NAMALWA (cell line): ENCODE data around the gene SAE1.
"Not testable (repeated sequence)": the region's sequence is repeated elsewhere in the genome, so short reads cannot be mapped to it uniquely, and the experiment has no call there.

Source experiments
- DNase-seq: peaks from one replicate; pipeline ENCODE4 v3.0.0-alpha.2; 2015; ENCODE audit warnings: low spot score

SAE1 gene

GRCh38 chr19:47240996-47241918 lies 110.6 kb downstream of the SAE1 start:
- DNase-seq, result peak; percentile 83

DNA sequence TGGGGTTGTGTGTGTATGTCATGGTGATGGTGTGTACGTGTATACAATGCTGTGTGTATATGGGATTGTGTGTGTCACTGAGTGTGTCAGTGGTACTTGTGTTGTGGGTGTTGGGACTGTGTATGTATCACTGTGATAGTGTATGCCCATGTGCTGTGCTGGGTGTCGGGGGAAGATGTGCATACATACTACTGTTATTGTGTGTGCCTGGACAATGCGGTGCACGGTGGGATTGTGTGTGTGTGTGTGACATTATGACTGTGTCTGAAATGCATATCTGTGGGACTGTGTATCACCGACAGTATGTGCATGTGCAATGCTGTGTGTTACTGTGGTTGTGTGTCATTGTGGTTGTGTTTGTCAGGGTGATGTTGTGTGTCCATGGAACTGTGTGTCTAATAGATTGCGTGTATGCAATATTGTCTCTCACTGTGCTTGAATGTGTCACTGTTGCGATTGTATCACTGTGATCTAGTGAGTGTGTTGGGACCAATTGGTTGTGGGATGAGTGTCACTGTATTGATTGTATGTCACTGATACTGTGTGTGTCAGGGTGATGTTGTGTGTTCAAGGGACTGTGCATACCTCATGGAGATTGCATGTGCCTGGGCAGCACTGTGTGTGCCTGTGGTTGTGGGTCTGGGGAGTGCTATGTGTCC lies 111.4 kb downstream of the SAE1 start:
- DNase-seq, result peak; percentile 45

- no peak for DNase-seq
Observed at GRCh38 chr19:47243364-47243775, 112.7 kb downstream of the SAE1 start.

GRCh38 chr19:47243776-47244547 lies 113.3 kb downstream of the SAE1 start:
- peak; percentile 97 for DNase-seq

- peak; percentile 82 for DNase-seq
Observed at GRCh38 chr19:47247308-47247990, 116.8 kb downstream of the SAE1 start.

GRCh38 chr19:47253016-47253415 lies 122.4 kb downstream of the SAE1 start:
- not testable (repeated sequence) for DNase-seq

DNA sequence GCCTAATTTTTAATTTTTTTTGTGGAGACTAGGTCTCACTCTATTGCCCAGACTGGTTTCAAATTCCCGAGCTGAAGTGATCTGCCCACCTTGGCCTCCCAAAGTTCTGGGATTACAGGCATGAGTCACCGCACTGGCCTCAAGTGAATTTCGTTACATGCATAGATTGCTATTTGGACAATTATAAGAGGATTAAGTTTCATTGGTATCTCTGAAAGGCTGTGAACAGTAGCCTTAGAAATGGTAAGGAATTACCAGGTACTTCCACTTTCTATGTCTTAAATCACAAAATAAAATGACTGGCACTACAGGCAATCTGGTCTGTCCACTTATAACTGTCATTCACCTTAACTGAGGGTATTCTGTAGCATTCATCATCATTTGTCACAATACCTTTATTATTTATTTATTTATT lies 122.8 kb downstream of the SAE1 start:
- DNase-seq, result no peak

GRCh38 chr19:47253970-47254369 lies 123.3 kb downstream of the SAE1 start:
- DNase-seq, result no peak

DNA sequence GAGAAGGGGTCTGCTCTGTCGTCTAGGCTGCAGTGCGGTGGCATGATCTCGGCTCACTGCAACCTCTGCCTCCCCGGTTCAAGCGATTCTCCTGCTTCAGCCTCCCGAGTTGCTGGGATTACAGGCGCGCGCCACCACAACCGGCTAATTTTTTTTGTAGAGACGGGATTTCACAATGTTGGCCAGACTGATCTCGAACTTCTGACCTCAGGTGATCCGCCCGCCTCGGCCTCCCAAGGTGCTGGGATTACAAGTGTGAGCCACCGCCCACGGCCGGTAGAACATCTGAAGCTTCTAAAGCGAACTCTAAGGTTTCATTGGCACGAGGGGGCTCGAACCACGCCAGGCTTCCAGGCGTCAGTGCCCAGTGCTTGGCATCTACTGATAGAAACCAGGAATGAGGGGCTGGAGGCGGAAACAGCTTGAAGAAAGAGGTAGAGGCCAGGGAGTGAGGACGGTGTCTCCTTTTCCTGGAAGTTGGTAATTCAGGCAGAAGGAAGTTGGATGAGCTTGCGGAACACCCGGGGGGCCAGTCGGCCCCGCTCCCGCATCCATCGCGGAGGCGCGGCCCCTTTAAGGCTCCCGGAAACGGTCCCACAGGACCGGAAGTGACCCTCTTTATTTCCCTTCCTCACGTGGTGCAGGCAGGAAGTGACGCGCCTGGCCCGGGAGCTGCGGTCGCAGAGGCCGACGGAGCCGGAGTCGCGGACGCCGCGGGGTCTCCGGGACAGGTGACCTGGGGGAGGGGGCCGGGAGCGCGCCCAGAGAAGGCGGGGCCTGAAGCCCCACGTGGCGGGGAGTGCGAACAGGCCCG lies 125.5 kb downstream of the SAE1 start, which contains the start of gene CCDC9:
Gene CCDC9, plus strand, starts transcription at position 647 of the 814 bp plus-strand sequence. CDS start 1,876 bp downstream, outside the sequence.
- peak; percentile 96 for DNase-seq

GRCh38 chr19:47256693-47257410 lies 126.2 kb downstream of the SAE1 start:
- peak; percentile 98 for DNase-seq

DNA sequence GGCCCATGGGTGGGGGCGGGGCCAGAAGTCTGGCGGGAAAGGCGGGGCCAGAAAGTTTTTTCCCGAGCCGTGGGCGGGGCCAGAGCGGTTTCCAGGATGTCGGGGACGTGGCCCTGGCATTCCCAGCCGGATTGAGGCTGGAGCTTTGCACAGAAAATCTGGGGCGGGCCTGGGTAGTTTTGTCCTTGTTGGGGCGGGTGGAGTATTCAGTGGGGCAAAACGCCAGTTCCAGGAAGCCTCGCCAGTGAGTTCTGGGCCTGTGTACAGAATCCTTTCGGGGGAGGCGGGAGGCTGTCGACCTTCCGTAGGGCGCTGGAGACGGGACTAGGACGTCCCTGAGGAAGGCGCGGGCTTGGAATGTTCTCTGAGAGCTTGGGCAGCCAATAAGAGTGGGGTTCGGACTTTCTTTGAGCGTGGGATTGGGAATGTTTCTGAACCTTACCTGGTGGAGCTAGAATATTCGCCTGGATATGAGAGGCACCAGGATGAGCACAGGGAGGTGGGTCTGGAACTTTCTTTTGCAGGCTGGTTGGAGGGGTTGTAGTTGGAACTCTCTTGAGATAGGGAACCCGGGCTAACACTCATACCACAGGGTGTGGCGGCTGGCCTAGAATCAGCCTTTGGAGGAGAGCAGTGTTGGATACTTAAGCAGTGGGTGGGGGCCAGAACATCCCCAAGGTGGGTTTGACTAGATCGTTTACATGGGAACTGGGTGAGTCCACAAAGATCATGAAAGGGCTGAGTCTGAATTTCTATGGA lies 127.0 kb downstream of the SAE1 start:
- no peak for DNase-seq

DNA sequence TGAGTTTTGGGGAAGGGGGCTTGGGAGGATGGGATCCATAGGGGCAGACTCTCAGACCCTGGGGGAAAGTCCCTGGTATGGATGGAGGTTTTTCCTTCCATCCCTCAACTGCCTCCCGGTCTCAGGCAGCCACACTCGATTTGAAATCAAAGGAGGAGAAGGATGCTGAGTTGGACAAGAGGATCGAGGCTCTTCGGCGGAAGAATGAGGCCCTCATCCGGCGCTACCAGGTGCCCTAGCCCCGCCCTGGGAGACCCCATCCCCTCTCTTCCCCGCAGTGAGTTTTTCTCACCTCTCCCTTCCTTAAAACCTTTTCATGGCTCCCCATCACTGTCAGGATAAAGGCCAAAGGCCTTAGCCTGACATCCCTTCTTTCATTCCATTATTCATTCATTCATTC lies 127.8 kb downstream of the SAE1 start:
- DNase-seq, result no peak

DNA sequence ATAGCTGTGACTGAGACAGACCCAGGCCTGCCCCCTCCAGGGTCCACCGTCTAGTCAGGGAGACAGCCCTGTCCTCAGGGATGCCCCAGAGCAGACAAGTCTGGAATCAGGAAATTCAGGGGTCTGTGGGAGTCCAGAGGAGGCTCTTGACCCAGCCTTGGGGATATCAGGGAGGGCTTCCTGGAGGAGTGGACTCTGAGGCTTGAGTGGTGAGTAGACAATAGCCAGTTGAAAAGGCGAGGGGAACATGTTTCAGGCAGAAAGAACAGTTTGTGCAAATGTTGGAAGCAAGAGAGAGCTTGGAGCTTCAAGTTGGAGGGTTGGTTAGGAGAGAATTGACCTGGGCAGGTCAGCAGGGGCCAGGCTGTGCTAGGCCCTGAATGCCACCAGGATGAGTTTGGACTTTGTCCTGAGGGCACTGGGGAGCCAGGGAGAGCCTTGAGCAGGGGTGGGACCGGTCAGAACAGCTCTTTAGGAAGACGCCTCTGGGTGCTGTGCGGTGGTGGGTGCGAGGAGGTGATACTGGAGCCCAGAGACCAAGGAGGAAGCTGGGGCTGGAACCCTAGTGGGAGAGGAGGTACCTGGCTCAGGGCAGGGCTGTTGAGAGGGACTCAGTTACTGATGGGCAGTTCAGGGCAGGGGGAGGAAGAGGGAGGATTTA lies 128.4 kb downstream of the SAE1 start:
- DNase-seq, result no peak
